GM18526 (cell line): ENCODE data around the gene TBL2.

Source experiments
- POLR2A ChIP-seq: IDR thresholded peaks from 3 replicates; pipeline ENCODE4 v1.6.1; 2011; ENCODE audit not compliant: insufficient read length; ENCODE audit errors: extremely low read depth

The TBL2 gene

DNA sequence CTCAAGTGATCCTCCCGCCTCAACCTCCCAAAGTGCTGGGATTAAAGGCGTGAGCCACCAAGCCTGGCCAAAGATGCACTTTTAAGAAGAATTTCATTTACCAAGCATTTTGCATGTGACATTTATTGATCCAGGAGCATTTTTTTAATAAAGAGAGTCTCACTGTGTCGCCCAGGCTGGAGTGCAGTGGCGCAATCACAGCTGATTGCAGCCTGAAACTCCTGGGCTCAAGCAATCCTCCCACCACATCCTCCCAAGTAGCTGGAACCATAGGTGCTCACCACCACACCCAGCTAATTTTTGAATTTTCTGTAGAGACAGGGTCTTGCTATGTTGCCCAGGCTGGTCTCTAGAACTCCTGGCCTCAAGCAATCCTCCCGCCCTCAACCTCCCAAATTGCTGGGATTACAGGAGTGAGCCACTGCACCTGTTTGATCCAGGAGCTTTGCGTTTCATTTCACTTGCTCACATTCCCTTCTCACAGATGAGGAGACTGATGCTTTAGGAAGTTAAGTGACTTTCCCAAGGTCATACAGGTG lies 4.4 kb upstream of the TBL2 start:
- TF ChIP-seq POLR2A = no peak

DNA sequence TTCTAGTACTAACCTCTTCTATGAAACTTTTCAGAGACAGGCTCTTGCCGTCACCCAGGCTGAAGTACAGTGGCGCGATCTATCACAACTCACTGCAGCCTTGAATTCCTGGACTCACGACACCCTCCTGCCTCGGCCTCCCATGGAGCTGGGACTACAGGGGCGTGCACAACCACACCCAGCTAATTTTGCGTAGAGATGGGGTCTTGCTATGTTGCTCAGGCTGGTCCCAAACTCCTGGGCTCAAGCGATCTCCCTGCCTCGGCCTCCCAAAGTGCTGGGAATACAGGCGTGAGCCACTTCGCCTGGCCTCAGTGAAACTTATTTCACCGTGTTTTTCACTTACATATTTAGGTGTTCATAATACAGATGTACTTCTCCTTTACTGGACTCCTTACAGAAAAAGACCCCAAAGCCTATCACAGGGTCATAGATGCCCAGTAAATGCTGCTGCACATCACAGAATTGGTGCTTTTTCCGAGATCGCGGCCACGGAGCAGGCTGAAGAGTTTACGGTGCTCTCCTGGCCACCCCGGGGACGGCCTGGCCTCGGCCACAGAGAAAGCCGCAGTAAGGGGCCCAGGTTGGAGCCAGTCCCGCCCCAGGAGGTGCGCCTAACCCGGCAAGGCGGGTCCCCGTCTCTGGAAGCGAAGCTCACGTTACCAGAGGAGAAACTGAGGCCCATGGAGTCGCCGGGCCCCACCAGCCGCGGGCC lies 595 bp downstream of the TBL2 start:
- TF ChIP-seq POLR2A = no peak

DNA sequence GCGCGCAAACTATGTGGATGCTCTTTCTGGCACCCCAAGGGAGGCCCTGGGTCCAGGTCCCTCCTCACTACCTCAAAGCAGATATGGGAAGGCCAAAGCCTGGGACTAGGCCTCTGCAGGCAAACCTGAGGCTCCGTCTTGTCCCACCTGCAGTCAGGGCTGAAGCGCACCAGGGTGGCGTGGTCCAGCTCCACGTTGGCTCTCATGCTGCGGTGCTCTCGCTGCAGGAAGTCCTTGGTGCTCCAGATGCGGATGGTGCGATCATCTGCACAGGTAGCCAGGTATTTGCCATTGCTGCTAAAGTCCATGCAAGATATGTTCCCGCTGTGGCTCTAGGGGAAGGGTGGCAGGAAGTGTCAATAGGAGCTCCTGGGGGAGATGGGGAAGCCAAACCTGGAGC lies 4.6 kb downstream of the TBL2 start:
- no peak for TF ChIP-seq POLR2A

DNA sequence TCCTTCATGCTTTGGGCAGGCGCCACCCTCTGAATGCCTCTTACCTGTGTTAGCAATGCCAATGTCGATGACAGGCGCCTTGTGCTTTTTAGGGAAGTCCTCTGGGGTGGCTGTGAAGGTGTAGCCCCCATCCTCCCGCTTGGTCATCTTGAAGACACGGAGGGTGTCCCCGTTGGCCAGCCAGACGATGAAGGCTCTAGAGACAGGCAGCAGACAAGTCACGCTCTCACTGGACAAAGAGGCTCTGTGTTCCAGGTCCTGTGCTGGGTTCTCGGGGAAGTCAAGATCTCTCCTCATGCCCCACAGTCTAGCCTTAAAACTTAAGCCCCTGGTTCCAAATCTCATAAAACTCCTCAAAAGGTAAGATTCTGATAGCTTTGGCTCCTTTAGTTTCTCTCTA lies 5.1 kb downstream of the TBL2 start:
- TF ChIP-seq POLR2A = no peak

DNA sequence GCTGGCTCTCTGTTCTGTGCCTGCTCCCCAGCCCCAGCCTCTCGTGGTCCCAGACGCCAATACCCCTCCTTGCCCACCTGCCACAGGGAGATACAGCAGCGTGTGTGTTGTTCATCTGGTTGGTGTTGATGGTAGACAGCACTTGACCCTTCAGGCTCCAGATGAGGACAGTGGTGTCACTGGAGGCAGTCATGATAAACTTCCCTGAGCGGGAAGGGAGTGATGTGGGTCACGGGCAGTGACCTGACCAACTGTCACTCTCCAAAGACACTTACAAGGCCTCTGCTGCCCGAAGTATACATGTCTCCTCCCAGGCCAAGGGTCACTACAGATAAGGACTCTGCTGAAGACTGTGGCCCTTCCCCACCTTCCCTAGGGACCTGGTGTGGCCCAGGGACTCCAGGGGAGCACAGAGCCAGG lies 5.6 kb downstream of the TBL2 start:
- TF ChIP-seq POLR2A = no peak

DNA sequence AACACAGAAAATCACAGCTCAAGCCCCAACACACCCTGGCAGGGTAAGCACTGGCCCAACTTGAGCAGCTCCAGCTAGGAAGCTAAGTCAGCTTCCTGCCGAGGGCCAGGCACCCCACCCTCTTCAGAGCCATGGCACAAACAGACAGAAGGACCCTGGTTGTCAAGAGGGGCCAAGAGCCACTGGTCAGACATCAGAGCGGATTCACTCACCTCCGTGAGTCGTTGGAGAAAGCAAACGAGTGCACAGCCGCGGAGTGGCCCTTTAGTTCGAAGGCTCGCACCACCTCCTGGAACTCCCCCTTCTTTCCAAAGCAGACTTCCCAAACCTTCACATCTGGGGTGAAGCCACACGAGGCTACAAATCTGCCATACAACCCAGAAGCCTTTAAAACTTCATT lies 7.4 kb downstream of the TBL2 start:
- TF ChIP-seq POLR2A = no peak

DNA sequence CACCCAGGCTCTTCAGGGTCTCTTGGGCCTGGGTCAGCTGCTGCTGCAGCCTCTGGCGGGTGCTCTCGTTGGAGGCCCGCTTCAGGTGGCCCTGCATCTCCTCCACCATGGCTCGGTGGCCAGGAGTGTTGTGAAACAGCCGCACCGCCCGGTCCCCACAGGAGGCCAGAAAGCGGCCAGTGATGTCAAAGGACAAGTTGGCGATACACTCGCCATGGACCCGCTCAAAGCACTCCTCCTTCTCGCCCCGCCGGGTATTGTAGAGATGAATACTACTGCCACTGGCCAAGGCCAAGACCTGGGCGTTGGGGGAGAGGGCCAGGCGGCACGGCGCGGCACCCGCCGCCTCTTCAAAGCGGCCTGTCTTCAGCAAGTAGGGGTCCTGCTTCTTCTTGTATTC lies 7.9 kb downstream of the TBL2 start:
- no peak for TF ChIP-seq POLR2A

DNA sequence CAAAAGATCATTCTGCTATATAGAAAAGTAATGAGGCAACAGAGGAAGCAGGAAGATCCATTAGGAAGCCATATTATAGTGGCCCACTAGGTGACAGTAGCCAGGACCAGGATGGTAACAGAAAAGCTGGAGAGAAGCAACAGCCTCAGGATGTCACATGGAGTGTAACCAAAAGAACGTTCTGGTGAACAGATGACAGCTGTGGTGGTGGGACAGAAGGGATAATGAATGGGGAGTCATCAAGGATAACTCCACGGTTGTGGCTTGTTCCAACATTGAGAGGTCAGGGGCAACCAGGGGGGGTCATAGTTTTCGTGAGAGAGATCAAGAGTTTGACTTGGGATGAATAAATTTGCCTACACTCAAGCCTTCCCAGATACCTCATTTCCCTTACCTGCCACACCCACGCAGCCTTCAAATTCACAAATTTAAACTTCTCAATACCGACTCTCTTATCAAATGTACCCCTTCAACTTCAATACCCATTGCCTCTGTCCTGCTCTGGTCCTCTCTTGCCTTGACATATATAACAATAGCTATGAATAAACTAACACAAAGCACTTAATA lies 9.3 kb downstream of the TBL2 start:
- TF ChIP-seq POLR2A = no peak

DNA sequence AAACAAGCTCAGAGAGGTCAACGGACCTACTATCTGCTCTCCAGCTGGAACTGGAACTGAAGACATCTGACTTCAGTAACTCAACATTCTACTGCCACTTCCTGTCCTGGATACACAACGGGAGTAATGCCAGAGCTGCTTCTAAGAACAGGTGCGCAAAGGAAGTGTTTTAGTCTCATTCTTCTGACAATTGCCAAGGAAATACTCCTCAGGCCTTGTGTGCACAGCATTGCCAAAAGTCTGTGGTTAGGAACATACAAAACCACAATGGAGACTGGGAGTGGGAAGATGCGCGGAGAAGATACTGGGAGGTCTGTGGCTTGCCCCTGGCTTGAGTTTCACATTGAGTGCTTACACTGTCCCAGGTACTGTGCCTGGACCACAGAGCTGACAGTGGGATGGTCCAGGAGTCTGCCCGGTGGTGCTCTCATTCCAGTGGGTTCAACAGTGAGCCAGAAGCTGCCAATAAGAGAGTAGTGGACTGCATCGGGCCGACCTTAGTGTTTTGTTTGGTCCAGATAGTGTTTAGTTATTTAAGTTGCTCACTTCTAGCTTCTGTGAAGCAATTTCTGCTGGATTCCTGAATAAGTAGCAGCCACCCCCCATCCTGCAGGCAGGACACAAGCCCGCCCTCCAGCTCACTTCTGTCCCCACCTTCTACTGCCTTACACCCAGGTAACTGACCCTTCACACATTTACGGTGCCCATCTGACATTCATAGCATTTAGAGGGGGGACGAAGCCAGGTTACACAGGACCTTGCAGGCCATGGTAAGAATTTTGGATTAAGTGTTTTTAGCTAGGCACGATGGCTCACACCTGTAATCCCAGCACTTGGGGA lies 10.3 kb downstream of the TBL2 start:
- TF ChIP-seq POLR2A = no peak

DNA sequence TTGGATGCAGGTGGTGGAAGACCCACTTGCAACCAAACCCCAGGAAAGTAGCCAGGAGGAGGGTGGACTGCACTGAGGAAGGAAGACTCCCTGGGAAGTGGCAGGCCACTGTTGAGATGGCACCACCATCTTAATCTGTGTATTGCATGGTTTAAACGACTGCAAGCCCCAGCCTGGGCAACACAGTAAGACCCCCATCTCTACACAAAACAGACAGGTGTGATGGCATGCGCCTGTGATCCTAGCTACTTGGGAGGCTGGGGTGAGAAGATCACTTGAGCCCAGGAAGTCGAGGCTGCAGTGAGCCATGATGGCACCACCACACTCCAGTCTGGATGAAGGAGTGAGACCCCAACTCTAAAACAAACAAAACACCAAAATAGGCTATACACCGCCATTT lies 11.2 kb downstream of the TBL2 start:
- no peak for TF ChIP-seq POLR2A

DNA sequence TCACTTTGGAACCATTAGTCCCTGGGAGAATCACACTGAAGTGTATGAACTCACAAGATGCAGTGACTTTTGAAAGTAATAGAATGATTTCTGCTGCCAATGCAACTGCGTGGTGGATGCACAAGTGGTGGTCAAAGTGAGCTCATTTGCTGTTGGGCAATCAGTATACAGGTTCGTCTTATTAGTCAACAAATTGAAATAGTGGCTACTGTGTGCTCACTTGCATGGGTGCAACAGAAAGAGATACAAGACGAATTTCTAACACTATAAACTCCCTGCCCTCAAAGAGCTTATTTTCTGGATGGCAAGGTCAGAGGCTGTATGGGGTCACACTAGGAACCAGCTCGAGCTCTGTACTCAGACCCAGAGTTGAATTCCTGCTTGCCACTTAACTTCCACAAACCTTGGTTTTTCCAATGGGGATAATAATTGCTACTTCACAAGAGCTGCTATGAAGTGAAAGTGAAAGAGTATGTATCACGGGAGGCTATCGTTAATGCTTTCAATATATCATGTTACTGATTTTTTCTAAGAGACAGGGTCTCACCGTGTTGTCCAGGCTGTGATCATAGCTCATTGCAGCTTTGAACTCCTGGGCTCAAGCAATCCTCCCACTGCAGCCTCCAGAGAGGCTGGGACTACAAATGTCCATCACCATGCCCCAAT lies 12.6 kb downstream of the TBL2 start:
- TF ChIP-seq POLR2A = no peak

DNA sequence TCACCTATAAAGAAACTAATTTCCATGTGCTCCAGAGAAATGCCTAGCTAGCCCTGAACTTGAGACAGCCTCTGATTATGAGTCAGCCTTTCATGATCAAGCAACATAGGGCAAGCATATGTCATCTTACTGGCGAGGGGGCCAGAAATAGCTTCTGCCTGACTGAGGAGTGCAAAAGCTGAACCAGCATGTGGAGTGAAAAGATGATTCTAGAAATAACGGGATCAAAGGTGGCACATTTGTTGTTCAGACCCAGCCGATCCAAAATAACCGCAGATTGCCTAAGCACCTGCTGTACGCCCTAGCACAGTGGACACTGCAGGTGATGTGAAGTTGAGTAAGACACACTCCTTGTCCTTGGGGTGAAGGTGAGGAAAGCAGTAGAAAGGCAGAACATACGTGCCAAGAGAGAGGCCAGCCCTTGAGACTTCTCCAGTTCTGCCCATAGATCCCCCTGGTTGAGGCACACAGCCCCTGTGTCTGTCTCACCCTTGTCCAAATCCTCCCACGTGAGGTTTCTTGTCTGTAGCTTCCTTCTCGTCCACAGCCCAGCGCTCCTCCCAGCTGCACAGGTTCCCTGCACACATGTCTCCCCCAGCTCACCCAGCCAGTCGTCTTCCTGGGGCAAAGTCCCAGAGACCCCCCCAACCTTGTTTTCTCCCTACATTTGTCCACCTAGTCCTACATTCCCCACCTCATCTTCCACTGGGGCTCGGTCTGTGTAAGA lies 18.1 kb downstream of the TBL2 start:
- TF ChIP-seq POLR2A = no peak

DNA sequence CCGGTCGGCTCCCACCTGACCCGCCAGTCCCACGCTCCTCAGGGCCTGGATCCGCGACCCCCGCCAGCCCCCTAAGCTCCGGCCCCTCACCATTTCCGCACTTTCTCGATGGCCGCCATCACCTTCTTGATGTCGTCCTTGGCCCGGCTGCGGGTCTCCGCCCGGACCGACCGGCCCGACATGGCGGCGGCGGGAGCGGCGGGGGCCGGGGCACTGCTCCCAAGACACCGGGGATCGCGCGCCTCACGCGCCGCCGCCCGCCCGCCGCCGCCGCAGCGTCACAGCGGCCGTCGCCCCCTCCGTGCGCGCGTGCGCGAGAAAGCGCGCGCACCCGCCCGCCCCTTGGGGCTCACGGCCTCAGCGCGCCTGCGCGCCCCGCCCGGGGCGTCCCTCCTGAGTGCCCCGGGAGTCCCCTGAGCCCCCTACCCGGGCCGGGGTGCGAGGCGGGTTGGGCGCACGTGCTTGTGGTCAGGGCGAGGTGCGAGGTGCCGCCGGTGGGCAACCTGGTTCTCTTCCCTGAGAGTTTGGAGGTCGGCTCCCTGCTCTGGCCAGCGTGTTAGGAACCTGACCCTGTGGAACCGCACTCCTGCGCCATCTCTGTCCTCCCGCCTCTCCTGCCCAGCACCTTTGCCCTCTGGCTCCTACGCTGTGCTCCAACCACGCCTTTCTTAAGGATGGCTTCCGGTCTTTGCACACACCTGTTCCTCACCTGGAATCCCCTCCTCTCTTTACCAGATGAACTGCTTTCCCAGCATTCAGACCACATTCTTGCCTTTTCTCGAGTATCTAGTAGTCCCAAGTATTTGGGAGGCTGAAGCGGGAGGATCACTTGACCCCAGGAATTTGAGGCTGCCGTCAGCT lies 20.8 kb downstream of the TBL2 start, which contains the start of gene BCL7B:
TSS of gene BCL7B (minus strand) at position 294 of the 861 bp plus-strand sequence. CDS start at position 182, 112 bp downstream.
- peak; percentile 66 for TF ChIP-seq POLR2A

DNA sequence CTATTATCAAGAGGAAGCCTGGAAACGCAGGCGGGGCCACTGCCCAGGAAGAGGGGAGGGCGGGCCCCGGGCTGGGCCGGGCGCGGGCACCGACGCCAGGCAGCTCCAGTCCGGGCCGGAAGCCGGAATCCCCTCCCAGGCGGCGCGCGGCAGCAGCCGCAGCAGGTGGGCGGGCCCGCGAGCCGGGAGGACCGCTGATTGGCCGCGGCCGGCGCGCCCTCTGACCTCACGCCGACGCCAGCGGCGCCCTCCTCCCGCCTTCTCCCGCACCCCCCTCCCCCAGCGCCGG lies 21.3 kb downstream of the TBL2 start:
- TF ChIP-seq POLR2A = no peak
